Body of pancreas (tissue), 4 donors: ENCODE data around the gene ADNP. TPM values are rescaled to one million over a fixed set of nuclear protein-coding genes. Genes with fewer than 3 reads are reported as not detected.

ENCODE experiments used
- ATAC-seq: fragments of 150-250 bp; one replicate; pipeline ENCODE4 v1.9.1; 2016
- DNase-seq, 4 donors: peaks; one replicate each; pipeline ENCODE4 v3.0.0-alpha.2; 2019
- H3K27ac ChIP-seq, 4 donors: fragments of 200-600 bp; sonication (generic); 1 replicate in 3 of 4; 2 replicates in 1 of 4; pipeline versions ENCODE4 v1.5.1 to v1.6.1; 2016 to 2019; ENCODE audit warnings: mild to moderate bottlenecking in 1 of 4, mixed read lengths in 1 of 4, moderate library complexity in 1 of 4
- H3K27me3 ChIP-seq, 2 donors: fragments of 200-600 bp; sonication (generic); one replicate each; pipeline ENCODE4 v1.6.0; 2016; ENCODE audit warnings: mild to moderate bottlenecking in 1 of 2
- H3K36me3 ChIP-seq, 2 donors: fragments of 200-600 bp; sonication (generic); replicated peaks in 1 of 2; 2 replicates each; pipeline ENCODE4 v1.5.1; 2016; ENCODE audit warnings: low read depth in 2 of 2; ENCODE audit not compliant: insufficient read depth in 1 of 2
- H3K4me1 ChIP-seq: fragments of 200-600 bp; sonication (generic); one replicate; pipeline ENCODE4 v1.6.0; 2016
- H3K4me3 ChIP-seq, 2 donors: fragments of 200-600 bp; sonication (generic); 1 replicate in 1 of 2; 2 replicates in 1 of 2; pipeline ENCODE4 v1.5.1; 2016 to 2019
- H3K9me3 ChIP-seq, 3 donors: fragments of 200-600 bp; sonication (generic); 1 replicate in 2 of 3; 2 replicates in 1 of 3; pipeline ENCODE4 v1.5.1; 2016
- CTCF ChIP-seq, 7 experiments: fragments of 450-650 bp in 4 of 7; fragments of 200-600 bp in 3 of 7; sonication (generic) in 3 of 7; IDR thresholded peaks; one replicate each; pipeline ENCODE4 v1.5.1; 2016 to 2019; ENCODE audit warnings: antibody characterized with exemption in 7 of 7
- POLR2A ChIP-seq, 3 donors: fragments of 450-650 bp; IDR thresholded peaks; one replicate each; pipeline ENCODE4 v1.6.1; 2016; ENCODE audit warnings: antibody characterized with exemption in 3 of 3, mild to moderate bottlenecking in 2 of 3
- WGBS, 2 donors: methylation state at CpG; one replicate each; pipeline ENCODE4 v1.1.5; 2017; 5-methylcytosine and 5-hydroxymethylcytosine counted together
- intact Hi-C: fragments of 100-400 bp; cut with DNase I; formaldehyde crosslinking; loops from one replicate; pipeline ENCODE4 v1.15.1; 2023
- total RNA-seq, 2 donors: library from RNA; depleted of rRNA; stranded (reverse); fragments of >200 nt; gene quantifications; one replicate each; pipeline ENCODE4 v1.1.0, GENCODE V29; 2016

Gene ADNP
- total RNA-seq, 2 donors from 2014 or later: 28.0 to 28.7 TPM

- no peak for TF ChIP-seq POLR2A (IDR thresholded peaks at IDR 0.05)
- TF ChIP-seq CTCF (IDR thresholded peaks at IDR 0.05): no peak
- Histone ChIP-seq H3K27me3 (no peaks in the 10 kb centered on the region), H3K4me3 (no peak overlapping the region), H3K9me3 (no peaks in the 10 kb centered on the region), H3K36me3 (peaks cover 0 to 17% of the 10 kb centered on the region in 2 donors), H3K27ac (no peak overlapping the region), H3K4me1 (peaks cover 19% of the 10 kb centered on the region)
- no peak for DNase-seq
- intact Hi-C loops: no loop called here
- no peak for ATAC-seq
Measured at GRCh38 chr20:50953821-50954220, 22.6 kb upstream of the ADNP start.

- H3K36me3 ChIP-seq: peaks cover 0 to 20% of the 10 kb centered on the region in 2 donors
- no peaks in the 10 kb centered on the region for H3K27me3 ChIP-seq
- TF ChIP-seq CTCF (IDR thresholded peaks at IDR 0.05): no peak
- no peak for TF ChIP-seq POLR2A (IDR thresholded peaks at IDR 0.05)
- no peak overlapping the region for H3K27ac ChIP-seq
- ATAC-seq: no peak
- intact Hi-C loops: no loop called here
- no peak overlapping the region for H3K4me3 ChIP-seq
- 81 to 89% methylated on average over 2 of the region's 2 CpGs for WGBS, 2 donors
- DNase-seq: no peak
- no peaks in the 10 kb centered on the region for H3K9me3 ChIP-seq
- H3K4me1 ChIP-seq: peaks cover 19% of the 10 kb centered on the region
Measured at GRCh38 chr20:50953196-50953595, 22.0 kb upstream of the ADNP start.

- no peaks in the 10 kb centered on the region for H3K9me3 ChIP-seq
- DNase-seq: no peak
- TF ChIP-seq POLR2A (IDR thresholded peaks at IDR 0.05): no peak
- TF ChIP-seq CTCF (IDR thresholded peaks at IDR 0.05): no peak
- intact Hi-C loops: no loop called here
- no peaks in the 10 kb centered on the region for H3K4me1 ChIP-seq
- no peak overlapping the region for H3K4me3 ChIP-seq
- 68 to 72% methylated on average over 4 of the region's 4 CpGs for WGBS, 2 donors
- no peaks in the 10 kb centered on the region for H3K27me3 ChIP-seq
- peaks cover 0 to 49% of the 10 kb centered on the region in 2 donors for H3K36me3 ChIP-seq
- ATAC-seq: no peak
- no peak overlapping the region for H3K27ac ChIP-seq
Measured at GRCh38 chr20:50948132-50948785, 17.0 kb upstream of the ADNP start.

- intact Hi-C loops: no loop called here
- H3K4me1 ChIP-seq: no peaks in the 10 kb centered on the region
- H3K27me3 ChIP-seq: no peaks in the 10 kb centered on the region
- no peak for ATAC-seq
- no peak overlapping the region for H3K4me3 ChIP-seq
- H3K27ac ChIP-seq: no peak overlapping the region
- DNase-seq: no peak
- peaks cover 0 to 45% of the 10 kb centered on the region in 2 donors for H3K36me3 ChIP-seq
- H3K9me3 ChIP-seq: no peaks in the 10 kb centered on the region
- 95 to 96% methylated on average over 7 of the region's 7 CpGs for WGBS, 2 donors
- TF ChIP-seq POLR2A (IDR thresholded peaks at IDR 0.05): no peak
- no peak for TF ChIP-seq CTCF (IDR thresholded peaks at IDR 0.05)
Measured at GRCh38 chr20:50943069-50943468, 11.8 kb upstream of the ADNP start.

- no peak overlapping the region for H3K27ac ChIP-seq
- H3K4me3 ChIP-seq: no peak overlapping the region
- 83 to 94% methylated on average over 1 of the region's 1 CpG for WGBS, 2 donors
- ATAC-seq (no peak), DNase-seq (no peak)
- peaks cover 0 to 11% of the 10 kb centered on the region in 2 donors for H3K36me3 ChIP-seq
- no peak for TF ChIP-seq CTCF (IDR thresholded peaks at IDR 0.05)
- TF ChIP-seq POLR2A (IDR thresholded peaks at IDR 0.05): no peak
- intact Hi-C loops: no loop called here
- no peaks in the 10 kb centered on the region for H3K27me3 ChIP-seq
- H3K4me1 ChIP-seq: peaks cover 24% of the 10 kb centered on the region
- no peaks in the 10 kb centered on the region for H3K9me3 ChIP-seq
Measured at GRCh38 chr20:50933589-50933988, 2.4 kb upstream of the ADNP start.
